Retinal pigment epithelial cell (primary cell): ENCODE results near the gene FASTKD1.

ENCODE experiments used
- DNase-seq: peaks from one replicate; pipeline ENCODE4 v3.0.0-alpha.2; 2010; ENCODE audit warnings: low read depth
- H3K4me3 ChIP-seq: 2 replicates; pipeline ENCODE4 v1.5.1; 2011; ENCODE audit warnings: mild to moderate bottlenecking, low read length, control low read depth, moderate library complexity
- CTCF ChIP-seq: conservative IDR thresholded peaks from 2 replicates; pipeline ENCODE4 v1.5.1; 2011; ENCODE audit warnings: low read depth, low read length, control low read depth, inconsistent platforms

Gene FASTKD1

GRCh38 chr2:169513094-169513493 lies 60.6 kb downstream of the FASTKD1 start:
- TF ChIP-seq CTCF = no peak
- H3K4me3 ChIP-seq = no peak overlapping the region
- no peak for DNase-seq

- no peak for DNase-seq
- TF ChIP-seq CTCF = no peak
These were observed 61.1 kb downstream of the FASTKD1 start for GRCh38 chr2:169512525-169512924.

GRCh38 chr2:169511818-169512217 lies 61.8 kb downstream of the FASTKD1 start:
- no peak overlapping the region for H3K4me3 ChIP-seq
- no peak for TF ChIP-seq CTCF
- no peak for DNase-seq

More at GRCh38 chr2:169512525-169512924, 61.1 kb downstream of the FASTKD1 start:
- no peak overlapping the region for H3K4me3 ChIP-seq

DNA sequence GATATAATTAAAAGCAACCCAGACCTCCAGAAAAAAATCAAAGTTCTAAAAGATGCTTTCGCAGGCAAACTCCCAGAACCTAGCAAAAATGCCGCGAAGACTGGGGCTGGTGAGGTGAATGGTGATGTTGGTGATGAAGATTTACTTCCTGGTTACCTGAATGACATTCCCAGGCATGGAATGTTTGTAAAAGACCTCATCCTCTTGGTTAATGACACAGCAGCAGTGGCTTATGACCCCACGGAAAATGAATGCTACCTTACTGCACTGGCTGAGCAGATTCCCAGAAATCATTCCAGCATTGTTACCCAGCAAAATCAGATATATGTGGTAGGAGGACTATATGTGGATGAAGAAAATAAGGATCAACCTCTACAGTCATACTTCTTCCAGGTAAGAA lies 63.2 kb downstream of the FASTKD1 start:
- no peak for DNase-seq
- TF ChIP-seq CTCF = no peak
- H3K4me3 ChIP-seq = no peak overlapping the region

DNA sequence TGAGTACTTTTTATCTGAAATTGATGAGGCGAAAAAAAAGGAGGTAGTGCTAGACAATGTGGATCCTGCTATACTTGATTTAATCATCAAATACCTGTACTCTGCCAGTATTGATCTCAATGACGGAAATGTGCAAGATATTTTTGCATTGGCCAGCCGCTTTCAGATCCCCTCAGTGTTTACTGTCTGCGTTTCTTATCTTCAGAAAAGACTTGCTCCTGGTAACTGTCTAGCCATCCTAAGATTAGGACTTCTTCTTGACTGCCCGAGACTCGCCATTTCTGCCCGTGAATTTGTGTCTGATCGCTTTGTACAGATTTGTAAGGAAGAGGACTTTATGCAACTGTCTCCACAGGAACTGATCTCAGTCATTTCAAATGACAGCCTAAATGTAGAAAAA lies 63.7 kb downstream of the FASTKD1 start:
- H3K4me3 ChIP-seq = no peak overlapping the region
- no peak for DNase-seq

GRCh38 chr2:169509298-169509885 lies 64.3 kb downstream of the FASTKD1 start, which contains the start of gene KLHL41:
TSS of gene KLHL41 (plus strand) at chr2:169509702. CDS start at chr2:169509779, 77 bp downstream.
- no peak for TF ChIP-seq CTCF
- no peak within 1 kb of the TSS for H3K4me3 ChIP-seq
- peak; percentile 19 for DNase-seq

More for the DNA sequence above, 63.7 kb downstream of the FASTKD1 start:
- TF ChIP-seq CTCF = no peak

GRCh38 chr2:169507698-169508097 lies 66.0 kb downstream of the FASTKD1 start:
- DNase-seq = peak; percentile 44

More at GRCh38 chr2:169507698-169508097, 66.0 kb downstream of the FASTKD1 start:
- no peak overlapping the region for H3K4me3 ChIP-seq
- no peak for TF ChIP-seq CTCF
